Measurements from ENCODE around the gene PTPRCAP.

PTPRCAP gene

DNA sequence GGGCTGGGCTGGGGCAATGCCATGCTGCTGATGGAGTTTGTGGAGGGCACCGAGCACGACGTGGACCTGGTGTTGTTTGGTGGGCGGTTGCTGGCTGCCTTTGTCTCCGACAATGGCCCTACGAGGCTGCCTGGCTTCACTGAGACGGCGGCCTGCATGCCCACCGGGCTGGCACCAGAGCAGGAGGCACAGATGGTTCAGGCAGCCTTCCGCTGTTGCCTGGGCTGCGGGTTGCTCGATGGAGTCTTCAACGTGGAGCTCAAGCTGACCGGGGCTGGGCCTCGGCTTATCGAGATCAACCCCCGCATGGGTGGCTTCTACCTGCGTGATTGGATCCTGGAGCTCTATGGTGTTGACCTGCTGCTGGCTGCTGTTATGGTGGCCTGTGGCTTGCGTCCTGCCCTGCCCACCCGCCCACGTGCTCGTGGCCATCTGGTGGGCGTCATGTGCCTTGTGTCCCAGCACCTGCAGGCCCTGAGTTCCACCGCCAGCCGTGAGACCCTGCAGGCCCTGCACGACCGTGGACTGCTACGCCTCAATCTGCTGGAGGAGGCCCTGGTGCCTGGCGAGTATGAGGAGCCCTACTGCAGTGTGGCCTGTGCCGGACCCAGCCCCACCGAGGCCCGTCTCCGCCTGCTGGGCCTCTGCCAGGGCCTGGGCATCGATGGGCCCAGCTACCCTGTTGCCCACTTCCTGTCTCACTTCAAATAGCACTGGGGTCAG is 13.4 kb downstream of the PTPRCAP start:
- DNase-seq: no peak

DNA sequence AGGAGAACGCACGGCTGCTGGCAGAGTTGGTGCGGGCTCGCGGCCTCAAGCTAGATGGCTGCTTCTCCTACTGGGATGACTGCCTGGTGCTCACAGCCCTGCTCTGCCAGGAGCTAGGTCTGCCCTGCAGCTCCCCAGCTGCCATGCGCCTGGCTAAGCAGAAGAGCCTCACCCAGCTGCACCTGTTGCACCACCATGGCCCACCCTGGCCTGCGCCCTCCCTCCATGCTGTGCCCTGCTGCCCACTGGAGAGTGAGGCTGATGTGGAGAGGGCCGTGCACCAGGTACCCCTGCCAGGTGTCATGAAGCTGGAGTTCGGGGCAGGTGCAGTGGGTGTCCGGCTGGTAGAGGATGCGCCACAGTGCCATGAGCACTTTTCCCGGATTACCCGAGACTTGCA is 14.0 kb downstream of the PTPRCAP start:
- DNase-seq: no peak

DNA sequence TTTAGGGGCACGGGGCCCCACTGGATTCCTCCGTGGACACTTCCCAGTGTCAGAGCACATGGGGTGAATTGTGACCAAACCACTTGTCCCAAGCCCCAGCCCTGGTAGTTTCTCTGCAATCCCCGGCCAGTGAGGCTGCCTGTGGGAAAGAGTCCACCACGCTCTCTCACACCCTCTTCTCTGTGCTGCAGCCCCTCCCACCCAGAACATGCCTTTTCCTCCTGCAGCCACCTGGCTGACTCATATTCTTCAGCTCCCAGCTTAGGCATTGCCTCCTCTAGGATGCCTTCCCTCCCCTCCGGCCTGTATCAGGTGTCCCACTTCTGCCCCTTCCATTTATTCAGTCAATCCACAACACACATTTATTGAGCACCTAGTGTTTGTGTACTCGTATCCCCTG is 14.6 kb downstream of the PTPRCAP start:
- no peak for DNase-seq

DNA sequence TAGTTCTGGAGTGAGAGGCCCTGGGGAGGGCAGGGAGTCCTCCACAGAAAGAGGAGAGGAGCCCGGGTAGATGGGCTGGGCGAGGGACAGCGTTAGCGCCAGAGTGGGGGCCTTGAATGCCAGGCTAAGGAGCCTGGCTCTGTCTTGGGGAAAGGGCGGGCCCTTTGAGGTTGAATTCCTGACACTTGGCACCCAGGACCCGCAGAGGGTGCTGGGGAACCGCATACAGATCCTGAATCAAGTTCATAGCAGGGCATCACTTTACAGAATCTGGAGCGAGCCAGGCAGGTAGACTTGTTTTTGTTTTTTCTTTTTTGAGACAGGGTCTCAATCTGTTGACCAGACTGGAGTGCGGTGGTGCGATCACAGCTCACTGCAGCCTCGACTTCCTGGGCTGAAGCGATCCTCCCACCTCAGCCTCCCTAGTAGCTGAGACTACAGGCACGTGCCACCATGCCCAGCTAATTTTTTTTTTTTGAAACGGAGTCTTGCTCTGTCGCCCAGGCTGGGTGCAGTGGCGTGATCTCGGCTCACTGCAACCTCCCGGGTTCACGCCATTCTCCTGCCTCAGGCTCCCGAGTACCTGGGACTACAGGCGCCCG is 16.0 kb downstream of the PTPRCAP start:
- no peak for DNase-seq

DNA sequence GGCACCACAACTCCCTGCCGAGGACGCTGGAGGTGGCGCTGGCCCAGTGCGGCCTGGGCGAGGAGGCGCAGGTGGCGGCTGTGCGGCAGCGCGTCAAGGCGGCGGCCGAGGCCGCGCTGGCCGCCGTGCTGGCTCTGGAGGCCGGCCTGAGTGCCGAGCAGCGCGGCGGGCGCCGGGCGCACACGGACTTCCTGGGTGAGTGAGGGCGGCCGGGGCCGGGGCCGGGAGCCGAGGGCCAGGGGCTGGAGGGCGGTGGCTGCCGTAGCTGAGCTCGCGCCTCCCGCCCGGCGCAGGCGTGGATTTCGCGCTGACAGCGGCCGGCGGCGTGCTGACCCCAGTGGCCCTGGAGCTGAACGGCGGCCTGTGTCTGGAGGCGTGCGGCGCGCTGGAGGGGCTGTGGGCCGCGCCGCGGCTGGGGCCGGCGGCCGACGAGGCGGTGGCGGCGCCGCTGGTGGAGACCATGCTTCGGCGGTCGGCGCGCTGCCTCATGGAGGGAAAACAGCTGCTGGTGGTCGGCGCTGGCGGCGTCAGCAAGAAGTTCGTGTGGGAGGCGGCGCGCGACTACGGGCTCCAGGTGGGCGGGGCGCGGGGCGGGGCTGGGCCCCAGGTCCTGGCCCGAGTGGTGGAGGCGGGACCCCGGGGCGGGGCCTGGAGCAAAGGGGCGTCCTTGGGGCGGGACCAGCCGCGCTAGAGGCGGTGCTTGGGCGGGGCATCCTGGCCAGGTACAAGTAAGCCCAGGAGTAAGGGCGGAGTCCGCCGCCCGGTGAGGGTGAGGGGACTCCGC is 16.6 kb downstream of the PTPRCAP start:
- DNase-seq: peak; percentile 99

DNA sequence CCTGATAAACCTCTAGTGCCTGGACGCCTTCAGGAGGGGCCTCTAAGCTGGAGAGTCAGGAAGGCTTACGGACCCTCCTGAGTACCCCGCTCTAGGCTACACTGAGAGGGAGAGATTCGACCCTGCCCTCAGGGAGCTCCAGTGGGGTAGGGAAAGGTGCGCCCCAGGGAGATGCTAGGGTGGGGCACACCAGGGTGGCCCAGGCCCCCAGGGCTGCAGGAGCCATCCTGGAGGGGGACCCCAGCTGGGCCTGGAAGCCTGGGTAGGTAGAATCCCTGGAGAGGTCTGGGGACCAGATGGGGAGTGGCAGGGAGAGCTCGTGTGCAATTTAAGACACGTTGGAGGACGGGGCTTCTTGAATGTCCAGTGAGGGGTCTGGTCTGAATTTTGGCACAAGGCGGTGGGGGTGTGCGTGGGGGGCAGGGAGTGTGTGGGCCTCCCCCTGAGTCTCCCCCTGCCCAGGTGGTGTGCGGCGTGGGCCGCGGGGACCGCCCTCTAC is 17.3 kb downstream of the PTPRCAP start:
- peak; percentile 9 for DNase-seq

DNA sequence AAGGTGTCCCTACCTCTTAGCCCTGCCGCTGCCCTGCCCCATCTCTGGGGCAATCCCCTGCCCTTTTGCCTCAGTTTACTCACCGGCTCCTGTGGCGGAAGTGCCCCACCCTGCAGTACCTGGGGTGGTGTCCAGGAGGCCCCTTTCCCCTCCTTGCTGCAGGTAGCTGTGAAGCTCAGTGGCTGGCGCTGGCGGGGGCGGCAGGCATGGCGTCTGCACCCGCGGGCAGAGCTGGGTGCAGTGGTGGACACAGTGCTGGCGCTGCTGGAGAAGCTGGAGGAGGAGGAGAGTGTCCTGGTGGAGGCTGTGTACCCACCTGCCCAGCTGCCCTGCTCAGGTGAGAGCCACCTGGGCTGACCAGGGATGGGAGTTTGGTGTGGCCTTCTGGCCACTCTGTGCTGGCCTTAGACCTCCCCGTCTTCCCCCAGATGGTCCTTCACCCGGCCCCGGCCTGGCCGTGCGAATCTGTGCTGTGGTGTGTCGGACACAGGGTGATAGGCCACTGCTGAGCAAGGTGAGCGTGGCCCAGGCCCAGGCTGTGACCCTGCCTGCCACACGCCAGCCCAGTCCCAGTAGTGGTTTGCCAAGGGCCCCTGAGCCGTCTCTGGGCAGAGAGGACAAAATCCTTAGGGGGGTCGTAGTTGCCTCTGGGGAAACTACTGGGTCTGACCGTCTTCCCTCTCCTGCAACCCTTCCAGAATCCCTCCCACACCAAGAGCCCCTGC is 18.0 kb downstream of the PTPRCAP start:
- DNase-seq: no peak

DNA sequence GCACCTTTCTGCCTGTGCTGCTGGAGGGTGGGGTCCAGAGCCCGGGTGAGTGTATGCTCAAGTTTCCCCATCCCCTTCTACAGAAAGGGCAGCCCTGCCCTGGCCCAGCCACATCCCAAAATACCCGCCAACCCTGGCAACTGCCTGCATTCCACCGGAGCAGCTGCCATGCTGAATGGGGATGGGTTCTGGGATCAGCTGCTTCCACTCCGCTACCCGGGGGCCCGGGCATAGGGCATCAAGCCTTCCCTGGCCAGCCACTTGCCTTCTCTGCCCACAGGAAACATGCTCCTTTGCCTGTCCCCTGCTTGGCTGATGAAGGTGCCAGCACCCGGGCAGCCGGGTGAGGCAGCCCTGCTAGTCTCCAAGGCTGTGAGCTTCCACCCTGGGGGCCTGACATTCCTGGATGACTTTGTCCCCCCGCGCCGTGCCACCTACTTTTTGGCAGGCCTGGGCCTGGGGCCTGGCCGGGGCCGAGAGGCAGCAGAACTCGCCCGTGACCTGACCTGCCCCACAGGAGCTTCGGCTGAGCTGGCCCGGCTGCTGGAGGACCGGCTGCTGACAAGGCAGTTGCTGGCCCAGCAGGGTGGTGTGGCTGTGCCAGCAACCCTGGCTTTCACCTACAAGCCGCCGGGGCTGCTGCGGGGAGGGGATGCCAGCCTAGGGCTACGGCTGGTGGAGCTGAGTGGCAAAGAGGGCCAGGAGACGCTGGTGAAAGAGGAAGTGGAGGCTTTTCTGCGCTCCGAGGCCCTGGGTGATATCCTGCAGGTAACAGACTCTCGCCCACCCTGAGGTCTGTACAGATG is 18.8 kb downstream of the PTPRCAP start:
- peak; percentile 37 for DNase-seq

DNA sequence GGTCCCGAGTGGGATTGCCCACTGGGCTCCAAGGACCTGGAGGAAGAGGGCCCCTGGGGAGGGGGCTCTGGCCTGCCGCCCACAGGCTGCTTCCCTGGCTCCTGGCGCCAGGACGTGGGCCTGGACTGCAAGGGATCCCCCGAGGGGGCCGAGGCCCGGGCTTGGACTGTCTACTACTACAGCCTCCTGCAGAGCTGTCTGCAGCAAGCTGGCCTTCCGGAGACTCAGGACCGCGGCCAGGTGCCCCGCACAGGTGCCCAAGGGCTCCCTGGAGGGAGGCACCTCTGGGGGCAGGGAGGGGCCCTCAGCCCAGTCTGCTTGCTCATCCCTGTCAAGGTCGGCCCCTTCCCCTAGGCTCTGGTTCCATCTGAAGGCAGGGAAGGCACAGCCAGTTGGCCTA is 20.1 kb downstream of the PTPRCAP start:
- no peak for DNase-seq

DNA sequence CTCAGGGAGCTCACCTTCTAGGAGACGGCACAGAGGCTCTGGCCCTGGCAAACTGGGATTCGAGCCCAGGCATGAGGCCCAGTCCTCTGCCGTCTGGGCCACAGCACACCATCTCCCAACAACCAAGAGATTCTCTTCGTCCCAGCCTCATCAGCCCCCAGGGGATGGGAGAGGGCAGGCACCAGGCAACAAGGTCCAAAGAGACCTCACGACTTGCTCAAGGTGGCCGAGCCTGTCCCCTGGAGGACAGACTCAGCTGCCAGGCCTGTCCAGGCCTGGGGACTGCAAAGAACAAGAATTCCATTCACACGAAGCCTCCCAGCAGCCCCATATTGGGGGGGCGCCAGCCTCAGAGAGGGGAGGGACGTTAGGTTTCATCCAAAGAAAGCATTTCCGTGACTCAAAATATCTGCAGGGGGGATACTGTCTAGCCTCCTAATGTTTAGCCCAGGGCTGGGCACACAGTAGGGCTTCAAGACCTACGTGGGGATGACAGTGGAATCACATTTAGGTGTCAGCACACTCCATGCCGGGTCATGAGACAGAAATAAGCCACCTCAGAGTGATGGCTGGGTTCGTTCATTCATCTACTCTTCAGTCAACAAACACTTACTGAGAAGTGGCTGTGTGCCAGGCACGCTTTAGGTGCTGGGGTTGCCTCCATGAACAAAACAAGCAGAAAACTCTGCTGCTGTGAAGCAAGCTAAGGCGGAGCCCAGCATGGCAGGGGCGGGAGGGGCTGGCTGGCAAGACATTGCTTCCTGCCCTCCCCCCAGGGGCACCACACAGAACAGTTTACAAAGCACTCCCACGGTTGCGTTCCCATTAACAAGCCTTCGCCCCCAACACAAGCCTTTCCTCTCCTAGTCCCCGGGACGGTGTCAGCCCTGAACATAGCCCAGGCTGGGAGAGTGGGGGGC is 20.8 kb downstream of the PTPRCAP start:
- DNase-seq: peak; percentile 65

DNA sequence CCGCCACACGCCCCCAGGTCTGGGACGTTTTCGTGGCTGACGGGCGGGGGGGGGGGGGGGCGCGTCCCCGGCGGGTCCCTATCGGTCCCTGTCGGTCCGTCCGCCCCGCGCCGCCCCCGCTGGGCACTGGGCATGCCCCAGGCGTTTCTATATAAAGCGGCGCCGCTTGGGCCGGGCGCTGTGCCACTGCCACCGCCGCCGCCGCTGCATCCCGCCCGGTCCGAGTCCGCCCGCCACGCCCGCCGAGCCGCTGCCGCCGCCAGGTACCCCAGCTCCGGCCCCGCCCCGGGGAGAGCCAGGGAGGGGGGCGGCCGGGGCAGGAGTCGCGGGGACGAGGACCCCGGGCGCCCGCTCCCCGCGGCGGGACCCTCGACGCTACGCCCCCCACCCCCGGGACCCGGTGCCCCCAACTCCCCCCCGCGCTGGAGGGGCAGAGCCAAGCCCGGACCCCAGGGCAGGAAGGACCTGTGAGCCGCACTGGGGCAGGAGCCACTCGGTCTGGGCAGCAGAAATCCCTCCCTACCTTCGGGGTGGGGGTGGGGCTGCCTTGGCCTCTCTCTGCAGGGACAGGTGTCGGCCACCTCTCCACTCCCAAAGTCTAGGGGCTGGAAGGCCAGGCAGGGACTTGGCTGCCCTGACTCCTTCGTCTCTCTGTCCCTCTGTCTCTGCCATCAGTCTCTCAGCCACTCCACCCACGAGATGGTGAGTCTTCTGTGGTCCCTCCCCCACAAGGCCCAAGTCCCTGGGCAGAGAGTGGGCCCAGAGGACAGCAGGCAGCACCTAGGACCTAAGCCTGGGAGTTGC is 21.8 kb downstream of the PTPRCAP start, which contains the start of gene CARNS1:
CARNS1 (plus strand) TSS at position 178 of the 804 bp plus-strand sequence; CDS start at position 700, 522 bp downstream.
- peak; percentile 16 for DNase-seq

DNA sequence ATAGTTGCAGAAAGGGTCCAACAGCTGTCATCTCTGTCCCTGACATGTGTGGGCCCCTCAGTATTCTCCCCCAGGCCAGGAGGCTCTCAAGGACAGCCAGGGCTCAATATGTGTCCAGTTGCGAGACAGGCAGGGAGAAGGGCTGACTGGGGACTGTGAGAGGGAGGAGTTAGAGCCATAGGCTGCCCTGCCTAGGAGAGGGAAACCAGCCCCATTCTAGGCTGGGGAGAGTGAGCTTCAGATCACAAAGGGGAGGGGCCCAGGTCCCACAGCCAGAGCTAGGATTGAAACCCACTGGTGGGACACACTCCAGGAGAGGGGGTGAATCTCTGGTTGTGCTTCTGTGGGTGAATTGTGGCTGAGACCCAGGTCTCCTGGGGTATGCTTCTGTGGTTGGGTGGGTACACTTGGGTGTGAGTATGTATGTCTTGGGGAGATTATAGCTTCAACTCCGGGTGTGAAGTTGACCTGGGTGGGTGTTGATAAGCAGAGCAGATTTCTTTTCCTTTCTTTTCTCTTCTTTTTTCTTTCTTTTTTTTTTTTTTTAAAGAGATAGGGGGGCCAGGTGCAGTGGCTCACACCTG is 24.1 kb downstream of the PTPRCAP start:
- no peak for DNase-seq

DNA sequence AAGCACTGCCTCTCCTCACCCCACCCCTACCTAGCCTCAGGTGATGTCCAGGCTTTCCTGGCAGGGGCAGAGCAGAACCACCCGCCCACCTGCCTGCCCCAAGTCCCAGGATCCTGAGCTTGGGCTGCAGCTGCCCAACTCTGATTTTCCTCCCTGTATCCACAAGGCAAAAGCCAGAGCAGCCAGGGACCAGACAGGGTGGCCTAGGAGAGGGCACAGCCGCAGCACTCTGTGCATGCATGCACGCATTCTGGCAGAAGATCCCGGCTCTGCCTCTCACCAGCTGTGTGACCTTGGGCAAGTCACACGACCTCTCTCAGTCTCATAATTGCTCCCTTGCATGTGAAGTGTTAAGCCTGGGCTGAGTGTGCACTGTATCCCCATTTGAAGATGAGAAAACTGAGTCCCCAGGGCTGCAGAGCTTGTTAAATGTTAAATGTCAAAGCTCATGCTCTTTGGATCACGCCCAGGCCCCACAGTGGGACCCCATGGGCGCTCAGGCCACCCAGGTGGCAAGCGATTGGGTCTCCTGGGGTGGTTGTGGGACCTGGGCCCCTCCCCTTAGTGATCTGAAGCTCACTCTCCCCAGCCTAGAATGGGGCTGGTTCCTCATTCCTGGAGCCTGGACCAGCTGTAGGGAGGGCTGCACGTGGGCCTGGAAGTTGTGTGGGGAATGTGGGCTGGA is 24.8 kb downstream of the PTPRCAP start:
- DNase-seq: no peak

DNA sequence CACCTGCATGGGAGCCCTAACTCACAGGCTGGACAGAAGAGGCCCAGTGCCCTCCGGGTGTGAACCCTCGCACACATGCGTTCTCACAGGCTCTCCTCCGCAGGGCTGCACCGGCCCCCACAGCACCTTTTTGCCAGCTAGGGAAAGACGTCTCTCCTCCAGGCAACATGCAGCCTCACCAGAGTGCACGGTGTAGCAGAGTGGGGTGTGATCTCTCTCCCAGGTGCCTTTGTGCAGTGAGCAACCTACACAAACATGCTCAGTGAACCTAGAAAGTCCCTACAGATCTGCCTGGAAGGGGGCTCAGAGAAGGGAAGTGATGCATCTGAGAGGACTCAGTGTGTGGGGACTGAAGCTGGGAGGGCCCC is 25.7 kb downstream of the PTPRCAP start:
- no peak for DNase-seq

DNA sequence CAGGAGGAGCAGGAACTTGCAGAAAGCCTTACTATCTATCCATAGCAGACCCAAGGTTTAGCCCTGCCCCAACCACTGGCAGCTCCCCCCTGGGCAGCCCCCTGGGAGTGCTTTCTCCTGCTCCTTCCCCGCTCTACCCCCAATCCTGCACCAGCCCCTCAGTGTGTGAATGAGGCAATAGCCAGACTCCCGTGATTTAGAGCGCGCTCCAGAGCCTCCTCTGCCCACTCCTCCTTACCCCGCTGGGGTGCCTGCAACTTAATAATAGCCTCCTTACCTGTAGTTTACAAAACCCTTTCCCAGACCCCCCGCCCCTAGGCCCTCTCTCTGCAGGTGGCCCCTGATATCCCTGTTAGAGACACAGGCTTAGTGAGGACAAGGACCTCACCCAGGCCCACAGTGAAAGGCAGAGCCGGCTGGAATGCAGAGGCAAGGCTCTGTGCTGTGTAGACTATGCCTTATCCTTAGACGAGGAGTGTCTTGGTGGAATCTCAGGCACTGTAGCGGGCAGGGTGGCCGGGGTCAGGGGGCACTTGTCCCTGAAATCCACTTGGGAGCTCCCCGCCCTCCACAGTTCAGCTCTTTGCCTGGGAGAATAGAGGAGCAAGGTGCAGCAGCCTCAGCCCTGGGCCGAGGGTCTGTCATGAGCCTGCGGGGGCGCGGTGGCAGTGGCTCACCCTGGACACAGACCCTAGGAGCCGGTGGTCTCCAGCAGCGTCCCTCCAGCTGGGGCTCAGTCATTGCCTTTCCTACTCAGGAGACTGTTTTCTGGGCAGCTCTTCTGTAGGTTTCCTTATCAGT is 26.3 kb downstream of the PTPRCAP start:
- no peak for DNase-seq

DNA sequence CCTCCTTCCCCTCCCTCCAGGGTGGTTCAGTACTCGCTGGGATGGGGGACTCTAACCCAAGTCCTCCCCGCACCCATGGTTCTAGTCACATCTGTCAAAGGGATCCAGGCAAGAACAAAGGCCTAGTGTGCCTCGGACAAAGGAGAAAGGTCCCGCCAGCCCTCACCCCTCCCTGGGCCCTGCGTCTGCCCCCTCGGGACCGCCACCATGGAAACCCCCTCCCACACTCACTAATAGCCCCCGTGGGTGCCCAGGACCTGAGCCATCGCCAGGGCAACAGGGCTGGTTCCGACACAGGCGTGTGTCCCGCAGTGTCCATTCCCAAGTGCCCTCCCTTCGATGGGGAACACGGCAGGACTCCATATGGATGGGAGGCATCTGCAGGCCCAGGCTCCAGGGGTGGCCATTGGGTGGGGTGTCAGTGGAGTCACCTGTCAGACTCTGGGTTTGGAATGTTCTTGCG is 27.1 kb downstream of the PTPRCAP start:
- no peak for DNase-seq

DNA sequence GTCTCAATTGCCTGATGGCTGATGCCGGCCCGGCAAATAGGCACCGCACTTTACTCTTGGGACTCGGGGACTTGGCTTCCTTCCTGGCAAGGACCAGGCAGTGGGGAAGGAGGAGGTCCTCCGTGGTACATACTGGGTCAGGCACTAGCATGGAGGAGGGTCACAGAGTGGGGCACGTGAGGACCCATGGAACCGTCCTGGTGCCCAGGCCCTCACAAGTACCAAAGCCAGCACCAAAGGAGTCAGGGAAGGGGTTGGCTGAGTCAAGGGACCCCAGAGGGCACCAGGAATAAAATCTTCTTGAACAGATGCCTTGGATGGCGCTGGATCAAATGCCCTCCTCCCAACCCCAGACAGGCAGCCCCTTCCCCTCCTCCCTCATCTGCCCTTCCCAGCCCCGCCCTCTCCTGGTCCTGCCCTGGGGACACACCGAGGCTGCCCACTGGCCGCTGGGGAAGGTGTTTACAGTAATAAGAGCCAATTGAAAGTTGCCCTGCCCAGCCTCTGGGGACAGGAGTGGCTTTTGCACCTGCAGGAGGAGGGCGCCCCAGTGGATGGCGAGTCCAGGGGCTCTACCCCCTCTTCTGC is 27.6 kb downstream of the PTPRCAP start:
- no peak for DNase-seq

DNA sequence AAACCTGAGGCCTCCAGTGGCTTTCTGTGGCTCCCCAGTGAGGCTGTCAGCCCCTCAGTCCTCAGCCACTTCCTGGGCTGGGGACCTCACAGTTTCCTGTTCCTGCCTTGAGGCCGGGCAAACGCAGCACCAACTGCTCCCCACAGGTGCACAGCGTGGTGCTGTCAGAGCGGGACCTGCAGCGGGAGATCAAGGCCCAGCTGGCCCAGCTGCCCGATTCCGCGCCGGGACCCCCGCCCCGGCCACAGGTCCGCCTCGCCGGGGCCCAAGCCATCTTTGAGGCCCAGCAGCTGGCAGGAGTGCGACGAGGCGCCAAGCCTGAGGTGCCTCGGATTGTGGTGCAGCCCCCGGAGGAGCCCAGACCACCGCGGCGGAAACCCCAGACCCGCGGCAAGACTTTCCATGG is 28.2 kb downstream of the PTPRCAP start:
- peak; percentile 53 for DNase-seq
